Midbrain (tissue), 1 donor: ENCODE data around the gene VDR.
A peak's percentile ranks its signal among the peaks of the same experiment; 100 is the strongest.
"Not testable (repeated sequence)": the region's sequence is repeated elsewhere in the genome, so short reads cannot be mapped to it uniquely, and the experiment has no call there.

ENCODE experiments used
- DNase-seq: peaks from one replicate; lab custom pipeline; 2025; lab: John Stamatoyannopoulos, UW

Gene VDR

GRCh38 chr12:47828008-47828975, 76.5 kb downstream of the VDR start:
- no peak for DNase-seq

GRCh38 chr12:47825173-47825639, 79.6 kb downstream of the VDR start:
- no peak for DNase-seq

DNA sequence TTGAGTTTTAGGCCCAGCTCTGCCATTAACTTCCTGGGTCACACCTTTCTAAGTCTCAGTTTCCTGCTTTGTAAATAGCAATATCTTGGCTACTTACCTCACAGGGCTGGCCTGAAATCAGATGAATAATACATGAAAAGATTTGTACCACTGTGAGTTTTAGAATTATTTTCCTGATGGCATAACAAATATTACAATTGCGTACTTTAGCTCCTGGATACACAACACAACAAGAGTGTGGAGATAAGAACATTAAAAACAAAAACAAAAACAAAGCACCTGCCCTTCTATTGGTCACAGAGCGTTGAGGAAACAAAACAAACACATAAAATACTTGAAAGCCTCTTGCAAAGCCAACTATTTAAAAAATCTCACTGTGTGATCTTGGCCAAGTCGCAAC, 80.2 kb downstream of the VDR start:
- DNase-seq = no peak

DNA sequence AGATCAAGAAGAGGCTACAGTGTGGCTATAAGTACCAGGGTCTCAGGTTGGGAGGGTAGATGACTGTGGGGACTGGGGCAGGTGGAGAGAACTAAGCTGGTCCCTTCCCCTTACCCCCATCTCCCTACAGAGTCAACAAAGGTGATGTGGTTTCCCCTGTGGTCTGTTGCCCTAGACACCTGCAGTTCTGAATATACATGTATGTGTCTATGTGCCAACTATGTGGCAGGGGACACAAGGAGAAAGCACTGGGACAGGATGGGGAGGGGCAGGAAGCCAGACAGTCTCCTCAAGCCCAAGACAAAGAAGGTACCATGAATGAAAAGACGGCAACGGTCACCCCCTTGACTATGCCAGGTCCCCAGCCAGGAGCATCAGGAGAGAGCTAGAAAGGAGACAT, 80.6 kb downstream of the VDR start:
- DNase-seq = no peak

GRCh38 chr12:47823422-47824086, 81.2 kb downstream of the VDR start:
- no peak for DNase-seq

DNA sequence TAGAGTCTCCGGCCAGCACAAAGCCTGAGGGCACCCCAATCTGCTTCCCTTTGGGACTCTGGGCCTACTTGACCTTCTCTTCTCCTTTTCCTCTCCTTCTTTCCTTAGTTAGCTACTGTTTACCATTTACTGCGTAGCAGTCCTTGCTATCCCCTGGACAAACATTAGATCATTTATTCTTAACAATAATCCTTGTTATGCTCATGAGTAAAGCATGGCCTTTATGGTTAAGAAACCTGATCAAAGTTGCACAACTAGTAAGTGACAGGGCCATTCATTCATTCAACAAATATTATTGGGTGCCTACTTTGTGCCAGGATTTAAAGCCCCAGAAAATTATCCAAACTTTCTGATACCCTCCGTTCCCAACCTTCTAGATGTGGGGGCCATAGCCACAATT, 81.9 kb downstream of the VDR start:
- DNase-seq = no peak

GRCh38 chr12:47822401-47822800, 82.4 kb downstream of the VDR start:
- no peak for DNase-seq

GRCh38 chr12:47821346-47821706, 83.5 kb downstream of the VDR start:
- DNase-seq = no peak

DNA sequence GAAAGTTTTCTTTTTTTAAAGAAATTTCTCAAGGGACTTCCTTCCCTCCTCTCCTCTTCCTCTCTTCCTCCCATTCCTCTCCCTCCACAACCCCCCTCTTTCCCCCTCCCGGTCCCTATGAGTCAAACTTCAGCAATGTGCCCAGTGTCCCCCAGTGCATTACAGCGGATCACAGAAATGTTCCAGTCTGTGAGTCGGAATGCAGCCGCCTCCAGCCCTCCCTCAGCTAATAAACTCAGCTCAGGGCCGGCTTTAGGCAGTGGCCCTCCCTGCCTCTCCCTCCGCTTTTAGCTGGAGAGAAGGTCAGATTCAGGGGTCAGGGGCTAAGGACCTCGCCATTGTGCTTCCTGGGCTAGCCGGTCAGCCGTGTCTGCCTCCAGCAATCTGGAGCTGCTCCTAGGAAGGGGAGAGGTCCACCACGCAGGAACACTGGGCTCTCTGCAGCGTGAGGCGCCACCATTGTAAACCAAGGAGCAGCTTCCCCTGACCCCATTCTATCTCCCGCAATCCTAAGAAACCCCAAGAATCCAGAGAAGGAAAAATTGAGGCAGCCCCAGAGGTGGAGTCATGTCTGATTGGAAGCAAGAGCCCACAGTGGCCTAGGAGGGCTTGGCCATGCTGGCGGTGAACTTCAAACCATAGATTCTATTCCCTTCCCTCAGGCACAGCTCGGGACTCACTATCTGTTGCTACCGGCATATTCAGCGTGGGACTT, 84.0 kb downstream of the VDR start:
- no peak for DNase-seq

- DNase-seq = peak; percentile 65
These were observed 84.7 kb downstream of the VDR start, which contains the start of gene HDAC7 for GRCh38 chr12:47819896-47820630. Gene HDAC7 (minus strand): TSS chr12:47819903. CDS start chr12:47819785, 118 bp downstream.

DNA sequence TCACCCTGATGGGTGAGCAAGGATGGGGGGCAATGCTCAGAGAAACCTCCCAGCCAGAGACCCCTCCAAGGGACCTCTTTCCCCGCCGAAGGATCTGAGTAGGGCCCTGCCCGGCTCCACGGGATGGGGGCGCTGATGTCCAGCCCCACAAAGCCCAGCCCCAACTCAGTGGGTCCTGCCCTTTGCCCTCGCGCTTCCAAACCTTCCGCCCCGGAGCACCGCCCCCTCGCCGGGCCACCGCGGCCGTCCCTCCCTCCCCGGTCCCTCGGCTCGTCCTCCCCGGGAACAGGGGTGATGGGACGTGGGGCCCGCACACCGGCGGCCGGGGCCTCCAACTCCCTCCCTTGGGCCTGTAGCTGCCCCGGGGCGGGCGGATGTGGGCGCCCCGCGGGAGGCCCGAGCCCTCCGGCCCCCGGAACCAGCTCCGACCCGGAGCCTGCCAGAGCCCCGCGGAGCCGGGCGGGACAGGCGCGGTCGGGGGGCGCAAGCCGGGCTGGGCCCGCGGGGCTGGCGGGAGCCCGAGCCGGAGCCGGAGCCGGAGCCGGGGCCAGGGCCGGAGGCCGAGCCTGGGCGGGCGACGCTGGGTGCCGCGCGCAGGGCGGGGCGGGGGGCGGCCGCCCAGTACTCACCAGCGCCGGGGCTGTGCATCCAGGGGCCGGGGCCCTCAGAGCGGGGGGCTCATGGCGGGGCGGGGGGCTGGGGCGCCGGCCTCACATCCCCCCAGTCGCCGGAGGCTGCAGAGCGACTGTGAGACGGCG, 85.5 kb downstream of the VDR start:
- DNase-seq = peak; percentile 44

GRCh38 chr12:47818467-47819137, 86.2 kb downstream of the VDR start:
- DNase-seq = peak; percentile 28

- no peak for DNase-seq
These were observed 86.8 kb downstream of the VDR start for GRCh38 chr12:47818007-47818376.

GRCh38 chr12:47817272-47818006, 87.4 kb downstream of the VDR start:
- no peak for DNase-seq

DNA sequence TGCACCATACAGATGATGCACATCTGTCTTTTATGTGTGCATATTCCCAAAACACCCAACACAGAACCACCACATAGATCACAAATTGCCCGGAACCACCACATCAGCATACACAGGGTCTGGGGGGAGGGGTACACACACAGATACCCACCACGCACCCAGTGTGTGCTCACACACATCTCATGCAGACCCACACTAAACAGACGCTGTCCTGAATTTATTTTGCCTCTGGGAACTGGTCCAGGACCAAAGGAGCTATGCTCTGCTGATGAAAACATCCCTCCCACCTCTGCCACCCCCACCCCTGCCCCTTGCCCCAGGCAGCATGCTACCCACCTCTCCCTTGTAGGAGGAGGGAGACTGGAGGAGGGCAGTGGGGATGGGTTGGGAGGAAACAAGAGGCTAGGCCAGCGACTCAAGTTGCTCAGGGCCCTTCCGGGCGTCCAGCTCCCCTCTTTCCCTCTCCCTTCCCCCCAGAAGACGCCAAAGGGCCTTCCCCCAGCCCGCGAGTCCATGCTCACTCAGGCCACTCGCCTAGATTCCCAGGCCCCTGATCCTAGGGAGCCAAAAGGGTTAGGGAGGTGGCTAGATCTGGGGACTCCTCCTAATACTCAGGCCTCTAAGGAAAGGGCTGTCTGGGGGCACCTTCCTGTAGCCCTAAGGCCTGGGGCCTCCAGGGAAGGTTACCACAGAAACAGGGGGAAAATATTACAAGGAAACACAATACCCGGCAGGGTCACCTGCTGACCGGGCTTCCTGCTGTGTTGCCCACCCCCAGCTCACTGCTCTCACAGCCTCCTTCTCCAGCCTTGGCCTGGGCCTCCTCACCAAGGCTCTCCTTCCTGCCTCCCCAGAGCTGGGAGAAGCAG, 88.2 kb downstream of the VDR start:
- DNase-seq = no peak

DNA sequence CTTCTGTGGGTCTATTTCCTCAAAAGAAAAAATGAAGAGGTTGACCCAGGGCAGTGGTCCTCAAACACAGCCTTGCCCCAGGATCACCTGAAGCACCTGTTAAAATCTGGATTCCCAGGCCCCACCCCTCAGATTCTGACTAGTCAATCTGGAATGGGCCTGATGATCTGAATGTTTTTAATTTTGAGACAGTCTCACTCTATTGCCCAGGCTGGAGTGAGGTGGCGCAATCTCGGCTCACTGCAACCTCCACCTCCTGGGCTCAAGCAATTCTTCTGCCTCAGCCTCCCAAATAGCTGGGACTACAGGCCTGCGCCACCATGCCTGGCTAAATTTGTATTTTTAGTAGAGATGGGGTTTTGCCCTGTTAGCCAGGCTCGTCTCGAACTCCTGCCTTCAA, 89.3 kb downstream of the VDR start:
- DNase-seq = not testable (repeated sequence)

GRCh38 chr12:47814539-47815170, 90.1 kb downstream of the VDR start:
- DNase-seq = no peak

GRCh38 chr12:47813511-47814196, 91.1 kb downstream of the VDR start:
- DNase-seq = no peak
